Measurements from ENCODE around the gene INPPL1. TPM values are rescaled to one million over a fixed set of nuclear protein-coding genes. Genes with fewer than 3 reads are reported as not detected.
A peak's percentile ranks its signal among the peaks of the same experiment; 100 is the strongest.

Gene INPPL1
- total and polyA plus RNA-seq, 10 donors = 28.2 to 177 (median 126) TPM

GRCh38 chr11:72234514-72234830 lies 9.9 kb downstream of the INPPL1 start:
- peaks cover 4 to 43% (median 13%) of the 10 kb centered on the region in 6 donors for H3K4me1 ChIP-seq
- H3K27ac ChIP-seq = no peak overlapping the region
- H3K27me3 ChIP-seq (replicated peaks in 1 of 7) = peaks cover 0 to 11% (median 6%) of the 10 kb centered on the region in 7 donors
- TF ChIP-seq CTCF (IDR thresholded peaks at IDR 0.05 in 8 of 11, conservative IDR thresholded peaks at IDR 0.05 in 3 of 11) (no peak), POLR2AphosphoS5 (IDR thresholded peaks at IDR 0.05) (no peak), POLR2A (IDR thresholded peaks at IDR 0.05) (no peak)
- WGBS, 5 donors = 52 to 62% (median 55%) methylated on average over 3 of the region's 3 CpGs
- peak; percentile 51 for DNase-seq
- peaks cover 4 to 94% (median 86%) of the 10 kb centered on the region in 6 donors for H3K36me3 ChIP-seq
- intact Hi-C loops (cut with DNase I; ENCODE audit: low total_unique reads) = no loop called here
- H3K4me3 ChIP-seq = no peak overlapping the region
- no peaks in the 10 kb centered on the region for H3K9me3 ChIP-seq

GRCh38 chr11:72234920-72235319 lies 10.4 kb downstream of the INPPL1 start:
- 85 to 90% (median 86%) methylated on average over 4 of the region's 4 CpGs for WGBS, 5 donors
- H3K27ac ChIP-seq = no peak overlapping the region
- peaks cover 6 to 47% (median 18%) of the 10 kb centered on the region in 6 donors for H3K4me1 ChIP-seq
- intact Hi-C loops (cut with DNase I; ENCODE audit: low total_unique reads) = no loop called here
- H3K27me3 ChIP-seq (replicated peaks in 1 of 7) = peaks cover 0 to 15% (median 10%) of the 10 kb centered on the region in 7 donors
- TF ChIP-seq POLR2AphosphoS5 (IDR thresholded peaks at IDR 0.05) (no peak), CTCF (IDR thresholded peaks at IDR 0.05 in 8 of 11, conservative IDR thresholded peaks at IDR 0.05 in 3 of 11) (no peak), POLR2A (IDR thresholded peaks at IDR 0.05) (no peak)
- H3K4me3 ChIP-seq = no peak overlapping the region
- peaks cover 4 to 89% (median 82%) of the 10 kb centered on the region in 6 donors for H3K36me3 ChIP-seq
- no peak for DNase-seq
- no peaks in the 10 kb centered on the region for H3K9me3 ChIP-seq

GRCh38 chr11:72235351-72236057 lies 10.9 kb downstream of the INPPL1 start:
- H3K27me3 ChIP-seq (replicated peaks in 1 of 7) = peaks cover 0 to 21% (median 16%) of the 10 kb centered on the region in 7 donors
- no peak for DNase-seq
- intact Hi-C loops (cut with DNase I; ENCODE audit: low total_unique reads) = no loop called here
- H3K4me3 ChIP-seq = no peak overlapping the region
- WGBS, 5 donors = 89 to 97% (median 93%) methylated on average over 8 to 17 of the region's 17 CpGs
- no peak for TF ChIP-seq CTCF (IDR thresholded peaks at IDR 0.05 in 8 of 11, conservative IDR thresholded peaks at IDR 0.05 in 3 of 11)
- TF ChIP-seq POLR2A (IDR thresholded peaks at IDR 0.05) = no peak
- TF ChIP-seq POLR2AphosphoS5 (IDR thresholded peaks at IDR 0.05) = no peak
- no peaks in the 10 kb centered on the region for H3K9me3 ChIP-seq
- no peak overlapping the region for H3K27ac ChIP-seq
- peaks cover 11 to 53% (median 23%) of the 10 kb centered on the region in 6 donors for H3K4me1 ChIP-seq
- H3K36me3 ChIP-seq = peaks cover 2 to 83% (median 76%) of the 10 kb centered on the region in 6 donors

- Histone ChIP-seq H3K36me3 (peaks cover 0 to 77% (median 69%) of the 10 kb centered on the region in 6 donors), H3K27ac (no peak overlapping the region), H3K4me3 (no peak overlapping the region), H3K9me3 (no peaks in the 10 kb centered on the region), H3K4me1 (peaks cover 17 to 60% (median 30%) of the 10 kb centered on the region in 6 donors), H3K27me3 (replicated peaks in 1 of 7) (peaks cover 3 to 28% (median 23%) of the 10 kb centered on the region in 7 donors)
- no peak for DNase-seq
- intact Hi-C loops (cut with DNase I; ENCODE audit: low total_unique reads) = no loop called here
- TF ChIP-seq CTCF (IDR thresholded peaks at IDR 0.05 in 8 of 11, conservative IDR thresholded peaks at IDR 0.05 in 3 of 11) (no peak), POLR2A (IDR thresholded peaks at IDR 0.05) (no peak), POLR2AphosphoS5 (IDR thresholded peaks at IDR 0.05) (no peak)
- 71 to 77% (median 73%) methylated on average over 4 of the region's 4 CpGs for WGBS, 5 donors
Observed at GRCh38 chr11:72236083-72236697, 11.6 kb downstream of the INPPL1 start.
